PFSK-1 (cell line): ENCODE data around the gene SP2.

Experiments used
- FOXP2 ChIP-seq: optimal IDR thresholded peaks from 2 replicates; pipeline ENCODE3; 2011; ENCODE audit warnings: borderline replicate concordance, control low read depth, inconsistent platforms; ENCODE audit not compliant: insufficient read depth; ENCODE audit errors: extremely low read length, extremely low read depth
- POLR2AphosphoS5 ChIP-seq: IDR thresholded peaks from 2 replicates; pipeline ENCODE4 v1.6.1; 2012; ENCODE audit warnings: low read depth, mild to moderate bottlenecking, control low read depth, low read length, moderate library complexity
- REST ChIP-seq, 2 experiments: IDR thresholded peaks; 2 replicates each; pipeline versions ENCODE4 v1.6.1 to v1.8.0; 2011 to 2012; ENCODE audit warnings: low read depth in 2 of 2, low read length in 2 of 2, control low read depth in 1 of 2, inconsistent platforms in 1 of 2, mild to moderate bottlenecking in 1 of 2, moderate library complexity in 1 of 2; ENCODE audit not compliant: insufficient read depth in 1 of 2
- SIN3A ChIP-seq: IDR thresholded peaks from 2 replicates; pipeline ENCODE4 v1.6.1; 2012; ENCODE audit warnings: mild to moderate bottlenecking, low read length, moderate library complexity, borderline replicate concordance; ENCODE audit not compliant: insufficient read depth
- TAF1 ChIP-seq: IDR thresholded peaks from 2 replicates; pipeline ENCODE4 v1.6.1; 2012; ENCODE audit warnings: low read length, control low read depth, borderline replicate concordance; ENCODE audit not compliant: insufficient read depth

GRCh38 chr17:47857551-47858455 is 38.2 kb upstream of the SP2 start:
- no peak for TF ChIP-seq POLR2AphosphoS5
- TF ChIP-seq REST (IDR thresholded peaks at IDR 0.05; ENCODE audit: insufficient read depth in 1 of 2, low read depth in 2 of 2, low read length in 2 of 2): no peak
- no peak for TF ChIP-seq TAF1
- TF ChIP-seq SIN3A: no peak
- no peak for TF ChIP-seq FOXP2
